Mesothelial cell of epicardium (in vitro differentiated cells): ENCODE results near the gene PCNX2. TPM values are rescaled to one million over a fixed set of nuclear protein-coding genes. Genes with fewer than 3 reads are reported as not detected.

ENCODE experiments used
- DNase-seq, 2 experiments: peaks; one replicate each; pipeline ENCODE4 v3.0.0; 2021; ENCODE audit warnings: low spot score in 2 of 2; ENCODE audit not compliant: unreplicated experiment in 2 of 2
- H3K27ac Mint-ChIP-seq: 2 replicates; pipeline ENCODE4 v1.8.0; 2021; ENCODE audit warnings: mixed read lengths
- H3K27me3 Mint-ChIP-seq: 2 replicates; pipeline ENCODE4 v1.8.0; 2021; ENCODE audit warnings: low read depth, mixed read lengths
- H3K36me3 Mint-ChIP-seq: 2 replicates; pipeline ENCODE4 v1.8.0; 2021; ENCODE audit warnings: mixed read lengths
- H3K4me1 Mint-ChIP-seq: 2 replicates; pipeline ENCODE4 v1.8.0; 2021; ENCODE audit warnings: mixed read lengths
- H3K4me3 Mint-ChIP-seq: 2 replicates; pipeline ENCODE4 v1.8.0; 2021; ENCODE audit warnings: mild to moderate bottlenecking, moderate library complexity, mixed read lengths
- H3K9me3 Mint-ChIP-seq: 2 replicates; pipeline ENCODE4 v1.8.0; 2021; ENCODE audit warnings: mixed read lengths
- total RNA-seq: library from RNA; stranded (reverse); gene quantifications from 3 replicates; pipeline ENCODE4 v1.2.1, GENCODE V29; 2021
- TF ChIP-seq, protein P1 (sequence below): fragments of 200-600 bp; sonication (generic); IDR thresholded peaks from one replicate; pipeline ENCODE4 v1.5.0; 2021; ENCODE audit warnings: antibody characterized with exemption; ENCODE audit not compliant: unreplicated experiment

Gene PCNX2
- total RNA-seq, 1 donor from 2014 or later: 28.4 TPM

DNA sequence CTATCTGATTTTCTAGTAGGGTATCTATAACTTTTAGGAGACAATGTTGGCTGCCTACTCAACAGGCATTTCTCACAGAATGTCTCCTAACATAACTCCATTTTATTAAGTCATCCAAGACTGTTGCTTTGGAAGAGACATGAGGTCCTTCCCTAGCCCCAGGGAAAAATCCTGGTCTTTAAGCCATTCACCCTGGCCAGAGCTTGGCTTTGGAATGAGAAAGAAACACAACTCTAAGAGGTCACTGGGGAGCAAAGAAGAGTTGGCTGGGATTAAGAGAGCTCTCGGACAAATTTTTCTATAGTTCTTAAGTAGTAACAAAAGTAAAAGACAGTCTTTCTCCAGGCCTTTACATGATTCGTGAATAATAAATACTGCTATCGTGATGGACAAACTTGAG lies 57.9 kb downstream of the PCNX2 start:
- TF ChIP-seq, protein P1, sequence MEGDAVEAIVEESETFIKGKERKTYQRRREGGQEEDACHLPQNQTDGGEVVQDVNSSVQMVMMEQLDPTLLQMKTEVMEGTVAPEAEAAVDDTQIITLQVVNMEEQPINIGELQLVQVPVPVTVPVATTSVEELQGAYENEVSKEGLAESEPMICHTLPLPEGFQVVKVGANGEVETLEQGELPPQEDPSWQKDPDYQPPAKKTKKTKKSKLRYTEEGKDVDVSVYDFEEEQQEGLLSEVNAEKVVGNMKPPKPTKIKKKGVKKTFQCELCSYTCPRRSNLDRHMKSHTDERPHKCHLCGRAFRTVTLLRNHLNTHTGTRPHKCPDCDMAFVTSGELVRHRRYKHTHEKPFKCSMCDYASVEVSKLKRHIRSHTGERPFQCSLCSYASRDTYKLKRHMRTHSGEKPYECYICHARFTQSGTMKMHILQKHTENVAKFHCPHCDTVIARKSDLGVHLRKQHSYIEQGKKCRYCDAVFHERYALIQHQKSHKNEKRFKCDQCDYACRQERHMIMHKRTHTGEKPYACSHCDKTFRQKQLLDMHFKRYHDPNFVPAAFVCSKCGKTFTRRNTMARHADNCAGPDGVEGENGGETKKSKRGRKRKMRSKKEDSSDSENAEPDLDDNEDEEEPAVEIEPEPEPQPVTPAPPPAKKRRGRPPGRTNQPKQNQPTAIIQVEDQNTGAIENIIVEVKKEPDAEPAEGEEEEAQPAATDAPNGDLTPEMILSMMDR: no peak
- no peak for DNase-seq
- Mint-ChIP-seq H3K36me3 (peaks cover 8% of the 10 kb centered on the region), H3K27ac (no peak overlapping the region), H3K9me3 (no peaks in the 10 kb centered on the region), H3K4me1 (peaks cover 38% of the 10 kb centered on the region), H3K27me3 (no peaks in the 10 kb centered on the region), H3K4me3 (no peak overlapping the region)

DNA sequence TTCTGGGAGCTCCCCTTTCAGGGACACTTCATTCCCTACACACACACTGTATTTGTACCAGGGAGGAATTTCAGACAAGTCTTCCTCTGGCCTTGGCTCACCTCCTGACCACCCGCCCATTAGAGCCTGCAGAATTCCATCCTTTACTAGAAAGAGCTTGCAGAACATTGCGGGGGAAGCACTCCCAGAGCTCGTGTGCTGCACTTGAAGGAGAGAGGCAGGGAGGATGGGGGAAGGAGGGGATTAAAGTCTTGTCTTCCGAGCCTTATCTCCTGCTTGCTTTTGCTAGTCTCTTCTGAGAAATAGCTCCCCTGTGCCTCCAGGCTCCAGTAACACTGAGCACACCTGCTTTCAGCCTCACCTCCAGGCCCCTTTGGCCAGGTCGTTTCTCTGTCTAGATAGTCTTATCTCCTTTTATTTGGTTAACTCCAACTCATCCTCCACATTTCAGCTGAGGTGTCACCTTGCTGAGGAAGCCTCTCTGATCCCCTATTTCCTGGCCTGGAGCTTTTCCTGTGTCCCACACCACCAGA lies 62.0 kb downstream of the PCNX2 start:
- TF ChIP-seq, protein P1: no peak
- H3K9me3 Mint-ChIP-seq: no peaks in the 10 kb centered on the region
- H3K27me3 Mint-ChIP-seq: no peaks in the 10 kb centered on the region
- H3K27ac Mint-ChIP-seq: peak overlapping the region; percentile 45
- no peak for DNase-seq
- no peak overlapping the region for H3K4me3 Mint-ChIP-seq
- H3K4me1 Mint-ChIP-seq: peaks cover 11% of the 10 kb centered on the region
- H3K36me3 Mint-ChIP-seq: peaks cover 10% of the 10 kb centered on the region

DNA sequence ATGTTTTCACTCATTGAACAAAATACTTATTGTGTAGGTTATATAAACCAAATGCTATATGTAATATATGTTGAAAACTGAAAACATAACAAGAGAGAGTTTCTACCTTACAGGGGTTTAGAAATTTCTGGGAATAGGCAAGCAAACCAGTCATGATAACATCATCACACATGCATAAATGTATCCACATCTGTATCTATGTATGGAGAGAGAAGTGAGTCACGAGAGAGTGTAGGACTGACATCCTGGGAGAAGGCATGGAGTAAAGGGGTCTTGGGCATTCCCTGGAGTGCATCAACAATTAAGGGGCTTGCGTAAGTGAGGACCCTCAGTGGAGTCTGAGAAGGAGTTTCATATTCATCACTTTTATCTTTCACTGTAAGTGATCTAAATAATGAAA lies 65.5 kb downstream of the PCNX2 start:
- Mint-ChIP-seq H3K27ac (no peak overlapping the region), H3K36me3 (peaks cover 6% of the 10 kb centered on the region), H3K4me1 (peaks cover 8% of the 10 kb centered on the region), H3K4me3 (no peak overlapping the region), H3K27me3 (no peaks in the 10 kb centered on the region), H3K9me3 (no peaks in the 10 kb centered on the region)
- DNase-seq: no peak
- TF ChIP-seq, protein P1: no peak

DNA sequence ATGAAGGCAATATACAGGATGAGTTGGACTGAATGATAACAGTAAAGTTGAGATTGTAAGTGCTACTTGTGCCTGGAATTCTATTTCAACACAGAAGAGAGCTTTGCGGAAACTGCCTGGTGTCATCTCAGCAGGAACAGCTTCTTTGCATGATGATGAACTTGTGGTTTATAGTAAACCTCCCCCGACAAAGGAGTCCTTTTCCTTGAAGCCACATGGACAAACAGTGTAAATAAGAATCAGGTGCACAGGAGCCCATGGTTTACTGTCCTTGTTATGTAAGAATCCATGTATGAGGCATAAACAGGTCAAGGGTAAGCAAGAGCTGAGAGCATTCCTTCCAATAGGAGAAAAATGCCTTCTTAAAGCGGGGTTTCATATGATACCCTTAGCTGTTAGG lies 66.2 kb downstream of the PCNX2 start:
- Mint-ChIP-seq H3K27ac (no peak overlapping the region), H3K4me3 (no peak overlapping the region)

DNA sequence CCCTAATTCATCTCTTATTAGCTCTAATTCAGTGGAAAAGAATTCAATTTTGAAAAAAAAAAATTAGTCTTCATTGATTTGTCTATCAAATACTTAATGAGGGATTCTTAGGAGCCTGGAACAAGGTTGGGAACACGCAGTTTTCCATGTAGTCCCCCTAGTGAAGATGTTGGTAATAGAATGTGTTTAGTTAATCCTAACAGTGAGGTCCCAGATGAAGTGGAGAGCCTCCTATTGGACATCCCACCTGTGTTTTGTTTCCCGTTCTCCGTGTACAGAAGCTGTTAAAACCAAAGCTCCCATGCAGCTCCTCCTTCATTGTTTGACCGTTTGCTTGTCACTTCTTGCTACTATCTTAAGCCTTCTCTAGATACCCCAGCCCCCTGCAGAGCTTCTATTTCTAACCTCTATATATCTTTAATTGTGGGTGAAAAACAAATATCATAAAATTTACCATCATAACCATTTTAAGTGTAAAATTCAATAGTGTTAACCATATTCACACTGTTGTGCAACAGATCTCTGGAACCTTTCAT lies 67.5 kb downstream of the PCNX2 start:
- peaks cover 5% of the 10 kb centered on the region for H3K36me3 Mint-ChIP-seq
- no peaks in the 10 kb centered on the region for H3K9me3 Mint-ChIP-seq
- H3K4me1 Mint-ChIP-seq: no peaks in the 10 kb centered on the region
- H3K27me3 Mint-ChIP-seq: no peaks in the 10 kb centered on the region
- TF ChIP-seq, protein P1: no peak
- no peak overlapping the region for H3K27ac Mint-ChIP-seq
- no peak for DNase-seq
- H3K4me3 Mint-ChIP-seq: no peak overlapping the region

More for the DNA sequence above, 66.2 kb downstream of the PCNX2 start:
- no peak for DNase-seq
- H3K9me3 Mint-ChIP-seq: no peaks in the 10 kb centered on the region
- H3K36me3 Mint-ChIP-seq: peaks cover 5% of the 10 kb centered on the region
- H3K27me3 Mint-ChIP-seq: no peaks in the 10 kb centered on the region
- TF ChIP-seq, protein P1: no peak
- peaks cover 8% of the 10 kb centered on the region for H3K4me1 Mint-ChIP-seq

DNA sequence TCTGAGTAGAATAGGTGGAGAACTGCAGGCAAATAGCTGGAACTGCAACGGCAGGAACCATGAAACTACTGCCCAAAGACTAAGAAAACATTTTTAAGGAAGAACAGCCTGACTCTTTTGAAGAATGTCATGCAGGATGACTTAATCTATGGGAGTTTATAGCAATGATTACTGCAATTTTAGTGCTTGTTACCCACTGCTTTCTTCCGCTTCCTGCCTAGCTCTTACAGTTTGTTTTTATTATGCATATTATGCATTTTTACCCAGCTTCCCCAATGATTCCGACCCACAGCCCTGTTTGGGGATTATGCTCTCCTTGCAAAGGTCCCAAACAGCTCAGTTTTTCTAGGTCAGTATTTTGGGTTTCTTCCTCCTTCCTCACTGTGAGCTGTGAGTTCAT lies 71.2 kb downstream of the PCNX2 start:
- no peak overlapping the region for H3K4me3 Mint-ChIP-seq
- DNase-seq: no peak
- peaks cover 12% of the 10 kb centered on the region for H3K9me3 Mint-ChIP-seq
- TF ChIP-seq, protein P1: no peak
- no peaks in the 10 kb centered on the region for H3K4me1 Mint-ChIP-seq
- peaks cover 17% of the 10 kb centered on the region for H3K36me3 Mint-ChIP-seq
- H3K27ac Mint-ChIP-seq: no peak overlapping the region
- no peaks in the 10 kb centered on the region for H3K27me3 Mint-ChIP-seq
